ENCODE data around the gene CTTNBP2NL.
A peak's percentile ranks its signal among the peaks of the same experiment; 100 is the strongest.

The CTTNBP2NL gene

DNA sequence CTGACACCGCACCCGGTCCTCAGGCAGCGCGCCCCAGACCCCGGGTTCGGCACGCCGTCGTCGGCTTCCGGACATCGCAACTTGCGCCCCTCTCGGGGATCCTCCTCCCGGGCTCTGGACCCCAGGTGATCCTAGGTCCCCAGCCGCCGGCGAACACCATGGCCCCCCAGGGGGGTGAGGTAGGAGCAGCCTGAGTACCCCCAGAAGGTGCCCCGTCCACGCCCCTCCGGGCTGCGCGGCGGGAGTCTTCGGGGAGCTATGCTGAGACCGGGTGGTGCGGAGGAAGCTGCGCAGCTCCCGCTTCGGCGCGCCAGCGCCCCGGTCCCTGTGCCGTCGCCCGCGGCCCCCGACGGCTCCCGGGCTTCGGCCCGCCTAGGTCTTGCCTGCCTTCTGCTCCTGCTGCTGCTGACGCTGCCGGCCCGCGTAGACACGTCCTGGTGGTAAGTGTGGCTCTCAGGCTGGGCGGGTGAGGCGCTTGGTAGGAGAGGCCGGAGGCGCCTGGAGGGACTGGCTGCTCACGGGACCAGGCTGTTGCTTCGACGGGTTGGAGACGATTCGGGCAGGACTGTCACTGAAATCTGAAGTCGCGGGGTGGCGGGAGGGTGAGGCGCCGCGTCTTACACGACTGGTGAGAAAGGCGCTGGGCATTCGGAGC is 113.1 kb downstream of the CTTNBP2NL start:
- Histone ChIP-seq H3K23ac (ENCODE audit: low read length in 2 of 2) (peak overlapping the region in 1 of 2 experiments; percentile 66), H3K4me1 (ENCODE audit: control insufficient read depth, insufficient read depth, low read depth, low read length) (peaks cover 43% of the 10 kb centered on the region), H4K91ac (ENCODE audit: low read length) (peak overlapping the region; percentile 63), H4K8ac (ENCODE audit: low read length) (peak overlapping the region; percentile 52), H3K36me3 (ENCODE audit: control insufficient read depth in 1 of 2, insufficient read depth in 2 of 2, low read depth in 1 of 2, low read length in 2 of 2) (no peaks in the 10 kb centered on the region), H3K9ac (ENCODE audit: low read length) (no peak overlapping the region), H2BK15ac (ENCODE audit: low read depth, poor library complexity, severe bottlenecking) (peak overlapping the region; percentile 65), H3K4ac (ENCODE audit: low read depth in 1 of 2, low read length in 2 of 2) (peak overlapping the region; percentile 6 to 60), H2BK120ac (ENCODE audit: low read depth, low read length) (peak overlapping the region; percentile 54), H3K27me3 (ENCODE audit: control insufficient read depth in 1 of 2, insufficient read depth in 1 of 2, low read length in 2 of 2) (peaks cover 0 to 53% of the 10 kb centered on the region in 2 experiments), H3K18ac (ENCODE audit: low read depth in 1 of 2, low read length in 2 of 2) (peak overlapping the region; percentile 76 to 77), H2BK12ac (ENCODE audit: low read length in 2 of 2) (peak overlapping the region in 1 of 2 experiments; percentile 85), H3K14ac (ENCODE audit: low read length in 2 of 2) (peak overlapping the region in 1 of 2 experiments; percentile 31), H2BK5ac (ENCODE audit: low read depth, low read length, poor library complexity, severe bottlenecking) (peak overlapping the region; percentile 26), H3K79me1 (replicated peaks; ENCODE audit: low read length, poor library complexity, severe bottlenecking) (peaks cover 9% of the 10 kb centered on the region), H3K9me3 (ENCODE audit: control insufficient read depth, low read length) (no peaks in the 10 kb centered on the region), H3K4me2 (ENCODE audit: low read length, poor library complexity, severe bottlenecking) (peak overlapping the region; percentile 78), H2AFZ (ENCODE audit: low read depth, low read length) (peak overlapping the region; percentile 59), H3K27ac (ENCODE audit: low read length, poor library complexity, severe bottlenecking) (no peak overlapping the region), H2AK5ac (ENCODE audit: low read length, severe bottlenecking) (no peak overlapping the region), H3K4me3 (ENCODE audit: insufficient read depth in 1 of 2, low read depth in 1 of 2, low read length in 2 of 2) (peak overlapping the region; percentile 73 to 82)
- peak; percentile 53 for DNase-seq
- 5% methylated on average over 59 of the region's 66 CpGs for WGBS

DNA sequence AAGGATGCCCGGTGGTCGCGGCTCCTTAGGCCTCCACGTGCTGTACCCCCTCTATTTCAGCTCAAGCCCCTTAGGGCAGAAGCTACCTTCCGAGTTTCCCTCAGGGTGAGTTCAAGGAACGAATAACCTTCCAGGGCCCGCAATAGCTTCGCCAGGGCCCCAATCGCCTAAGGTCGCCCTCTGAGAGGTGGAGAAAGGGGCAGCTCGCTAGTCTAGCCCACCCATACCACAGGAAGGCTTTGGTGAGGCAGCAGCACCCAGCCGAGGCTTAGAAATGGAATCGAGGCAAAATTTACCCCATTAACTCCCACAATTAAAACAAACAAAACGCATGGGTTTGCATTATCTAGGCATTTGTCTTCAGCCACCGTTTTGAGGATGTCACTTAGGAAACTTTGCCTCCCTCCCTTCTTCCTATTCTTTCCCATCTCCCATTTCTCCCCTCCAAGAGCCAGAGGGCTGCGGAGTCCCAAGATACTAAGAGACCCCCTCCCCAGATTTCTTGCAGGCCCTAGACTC is 113.7 kb downstream of the CTTNBP2NL start:
- Histone ChIP-seq H3K36me3 (ENCODE audit: control insufficient read depth in 1 of 2, insufficient read depth in 2 of 2, low read depth in 1 of 2, low read length in 2 of 2) (peaks cover 0 to 1% of the 10 kb centered on the region in 2 experiments), H4K91ac (ENCODE audit: low read length) (no peak overlapping the region), H2BK15ac (ENCODE audit: low read depth, poor library complexity, severe bottlenecking) (no peak overlapping the region), H3K23ac (ENCODE audit: low read length in 2 of 2) (no peak overlapping the region), H2BK12ac (ENCODE audit: low read length in 2 of 2) (peak overlapping the region in 1 of 2 experiments; percentile 67), H3K4me2 (ENCODE audit: low read length, poor library complexity, severe bottlenecking) (peak overlapping the region; percentile 78), H3K18ac (ENCODE audit: low read depth in 1 of 2, low read length in 2 of 2) (no peak overlapping the region), H3K9ac (ENCODE audit: low read length) (no peak overlapping the region), H2BK120ac (ENCODE audit: low read depth, low read length) (no peak overlapping the region), H3K4me3 (ENCODE audit: insufficient read depth in 1 of 2, low read depth in 1 of 2, low read length in 2 of 2) (peak overlapping the region in 1 of 2 experiments; percentile 82), H3K4me1 (ENCODE audit: control insufficient read depth, insufficient read depth, low read depth, low read length) (peaks cover 43% of the 10 kb centered on the region), H3K27ac (ENCODE audit: low read length, poor library complexity, severe bottlenecking) (peak overlapping the region; percentile 10), H2AK5ac (ENCODE audit: low read length, severe bottlenecking) (peak overlapping the region; percentile 74), H2AFZ (ENCODE audit: low read depth, low read length) (no peak overlapping the region), H2BK5ac (ENCODE audit: low read depth, low read length, poor library complexity, severe bottlenecking) (no peak overlapping the region), H4K8ac (ENCODE audit: low read length) (peak overlapping the region; percentile 33), H3K27me3 (ENCODE audit: control insufficient read depth in 1 of 2, insufficient read depth in 1 of 2, low read length in 2 of 2) (peaks cover 0 to 47% of the 10 kb centered on the region in 2 experiments), H3K4ac (ENCODE audit: low read depth in 1 of 2, low read length in 2 of 2) (peak overlapping the region in 1 of 2 experiments; percentile 6), H3K9me3 (ENCODE audit: control insufficient read depth, low read length) (no peaks in the 10 kb centered on the region), H3K79me1 (replicated peaks; ENCODE audit: low read length, poor library complexity, severe bottlenecking) (peaks cover 9% of the 10 kb centered on the region), H3K14ac (ENCODE audit: low read length in 2 of 2) (no peak overlapping the region)
- 17% methylated on average over 16 of the region's 16 CpGs for WGBS
- DNase-seq, result no peak

DNA sequence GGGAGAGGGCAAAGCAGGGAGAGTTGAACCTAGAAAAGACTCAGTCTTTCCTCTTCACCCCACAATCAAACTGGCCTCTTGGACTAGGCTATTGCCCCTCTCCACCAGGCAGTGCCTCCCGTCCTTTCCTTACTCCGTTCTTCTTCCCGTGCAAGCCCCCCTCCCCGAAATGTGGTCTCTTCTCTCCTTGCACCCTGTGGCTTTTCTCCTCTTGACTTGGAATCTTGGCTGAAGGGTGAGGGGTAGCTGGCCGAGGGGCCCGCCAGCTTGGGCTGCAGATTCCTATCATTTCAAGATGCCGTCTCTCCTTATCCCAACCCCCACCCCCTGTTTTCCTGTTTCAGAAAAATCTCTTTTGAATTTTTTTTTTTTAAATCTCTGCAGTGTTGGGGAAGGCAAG is 114.3 kb downstream of the CTTNBP2NL start:
- 7% methylated on average over 2 of the region's 7 CpGs for WGBS
- Histone ChIP-seq H2AFZ (ENCODE audit: low read depth, low read length) (no peak overlapping the region), H3K36me3 (ENCODE audit: control insufficient read depth in 1 of 2, insufficient read depth in 2 of 2, low read depth in 1 of 2, low read length in 2 of 2) (peaks cover 0 to 4% of the 10 kb centered on the region in 2 experiments), H2BK5ac (ENCODE audit: low read depth, low read length, poor library complexity, severe bottlenecking) (no peak overlapping the region), H2BK15ac (ENCODE audit: low read depth, poor library complexity, severe bottlenecking) (no peak overlapping the region), H3K4ac (ENCODE audit: low read depth in 1 of 2, low read length in 2 of 2) (peak overlapping the region in 1 of 2 experiments; percentile 11), H3K14ac (ENCODE audit: low read length in 2 of 2) (peak overlapping the region in 1 of 2 experiments; percentile 16), H2BK120ac (ENCODE audit: low read depth, low read length) (no peak overlapping the region), H3K4me3 (ENCODE audit: insufficient read depth in 1 of 2, low read depth in 1 of 2, low read length in 2 of 2) (peak overlapping the region in 1 of 2 experiments; percentile 53), H3K9me3 (ENCODE audit: control insufficient read depth, low read length) (no peaks in the 10 kb centered on the region), H2BK12ac (ENCODE audit: low read length in 2 of 2) (peak overlapping the region in 1 of 2 experiments; percentile 45), H4K8ac (ENCODE audit: low read length) (no peak overlapping the region), H3K18ac (ENCODE audit: low read depth in 1 of 2, low read length in 2 of 2) (peak overlapping the region in 1 of 2 experiments; percentile 50), H3K27ac (ENCODE audit: low read length, poor library complexity, severe bottlenecking) (no peak overlapping the region), H3K9ac (ENCODE audit: low read length) (no peak overlapping the region), H3K23ac (ENCODE audit: low read length in 2 of 2) (no peak overlapping the region), H2AK5ac (ENCODE audit: low read length, severe bottlenecking) (peak overlapping the region; percentile 62), H3K79me1 (replicated peaks; ENCODE audit: low read length, poor library complexity, severe bottlenecking) (peaks cover 9% of the 10 kb centered on the region), H3K27me3 (ENCODE audit: control insufficient read depth in 1 of 2, insufficient read depth in 1 of 2, low read length in 2 of 2) (peaks cover 0 to 43% of the 10 kb centered on the region in 2 experiments), H3K4me2 (ENCODE audit: low read length, poor library complexity, severe bottlenecking) (peak overlapping the region; percentile 78), H4K91ac (ENCODE audit: low read length) (no peak overlapping the region), H3K4me1 (ENCODE audit: control insufficient read depth, insufficient read depth, low read depth, low read length) (peaks cover 44% of the 10 kb centered on the region)
- no peak for DNase-seq

All from mesenchymal stem cell (in vitro differentiated cells and primary cell).